H1 (cell line): ENCODE results near the gene OSGEP. TPM values are rescaled to one million over a fixed set of nuclear protein-coding genes. Genes with fewer than 3 reads are reported as not detected.

Experiments
- CTCF ChIA-PET: fragments of 300-600 bp; sonication (Branson Sonifier 250); formaldehyde crosslinking; loops from one replicate; lab custom pipeline; 2021; ENCODE audit not compliant: partially characterized antibody; lab: Charles Lee
- POLR2A ChIA-PET: fragments of 300-600 bp; sonication (Branson Sonifier 250); formaldehyde crosslinking; loops from one replicate; lab custom pipeline; 2021; ENCODE audit warnings: inconsistent platforms; ENCODE audit not compliant: partially characterized antibody; lab: Charles Lee
- DNase-seq, 2 experiments: peaks; one replicate each; pipeline versions ENCODE4 v3.0.0 to v3.0.0-alpha.2; 2010 to 2022; ENCODE audit warnings: low spot score in 2 of 2, low read depth in 1 of 2, mixed read lengths in 1 of 2
- FAIRE-seq: peaks from 2 replicates; lab custom pipeline; 2011; peaks lifted over from hg19 to GRCh38; lab: Jason Lieb, UNC
- H2AFZ ChIP-seq: 2 replicates; pipeline ENCODE4 v1.8.1; 2012; ENCODE audit warnings: low read length, inconsistent platforms
- H2AK5ac ChIP-seq: 2 replicates; pipeline ENCODE4 v1.6.1; 2013; ENCODE audit warnings: low read depth, low read length
- H2BK120ac ChIP-seq: replicated peaks from 2 replicates; pipeline ENCODE3; 2013; ENCODE audit warnings: low read depth, low read length, inconsistent platforms
- H2BK12ac ChIP-seq: 2 replicates; pipeline ENCODE4 v1.6.1; 2013; ENCODE audit warnings: low read depth, low read length
- H2BK15ac ChIP-seq: 2 replicates; pipeline ENCODE4 v1.6.1; 2013; ENCODE audit warnings: low read length
- H2BK20ac ChIP-seq: 2 replicates; pipeline ENCODE4 v1.6.1; 2013; ENCODE audit warnings: low read length
- H2BK5ac ChIP-seq: 2 replicates; pipeline ENCODE4 v1.6.1; 2013; ENCODE audit warnings: low read depth, low read length
- H3K14ac ChIP-seq: 2 replicates; pipeline ENCODE4 v1.6.1; 2013; ENCODE audit warnings: inconsistent platforms; ENCODE audit not compliant: insufficient read length
- H3K18ac ChIP-seq: 2 replicates; pipeline ENCODE4 v1.6.1; 2013; ENCODE audit warnings: low read length; ENCODE audit errors: extremely low read depth
- H3K23ac ChIP-seq: 2 replicates; pipeline ENCODE4 v1.6.1; 2013; ENCODE audit warnings: inconsistent platforms; ENCODE audit not compliant: insufficient read length
- H3K23me2 ChIP-seq: 2 replicates; pipeline ENCODE4 v1.6.1; 2013; ENCODE audit warnings: low read depth, low read length
- H3K27ac ChIP-seq: 2 replicates; pipeline ENCODE4 v1.6.1; 2011; ENCODE audit warnings: low read depth, low read length, inconsistent platforms
- H3K27me3 ChIP-seq, 4 experiments: replicated peaks in 1 of 4; 1 replicate in 1 of 4; 2 replicates in 3 of 4; pipeline versions ENCODE4 v1.6.1 to v1.8.1; 2011 to 2013; ENCODE audit warnings: low read length in 3 of 4, mild to moderate bottlenecking in 3 of 4, inconsistent platforms in 2 of 4, mixed read lengths in 2 of 4, moderate library complexity in 1 of 4; ENCODE audit not compliant: control insufficient read depth in 3 of 4, insufficient read depth in 3 of 4; ENCODE audit errors: extremely low read depth in 1 of 4
- H3K36me3 ChIP-seq, 4 experiments: 2 replicates each; pipeline versions ENCODE4 v1.6.1 to v1.8.1; 2011 to 2013; ENCODE audit warnings: mild to moderate bottlenecking in 4 of 4, low read length in 3 of 4, moderate library complexity in 2 of 4, control low read depth in 1 of 4, inconsistent platforms in 1 of 4; ENCODE audit not compliant: insufficient read depth in 4 of 4, control insufficient read depth in 2 of 4
- H3K4ac ChIP-seq: replicated peaks from 2 replicates; pipeline ENCODE3; 2013; ENCODE audit warnings: low read length, low read depth, mixed read lengths, inconsistent platforms; ENCODE audit not compliant: insufficient read length
- H3K4me1 ChIP-seq, 4 experiments: replicated peaks in 1 of 4; 1 replicate in 1 of 4; 2 replicates in 3 of 4; pipeline versions ENCODE4 v1.6.1 to v1.8.1; 2011 to 2013; ENCODE audit warnings: low read length in 3 of 4, inconsistent platforms in 2 of 4, mixed read lengths in 1 of 4; ENCODE audit not compliant: insufficient read depth in 4 of 4, control insufficient read depth in 3 of 4
- H3K4me2 ChIP-seq, 2 experiments: 2 replicates each; pipeline versions ENCODE4 v1.6.1 to v1.8.1; 2011 to 2013; ENCODE audit warnings: low read depth in 2 of 2, low read length in 2 of 2, control low read depth in 1 of 2, inconsistent platforms in 1 of 2, mild to moderate bottlenecking in 1 of 2; ENCODE audit not compliant: insufficient read depth in 1 of 2
- H3K4me3 ChIP-seq, 4 experiments: fragments of 200-600, 300-600 bp in 1 of 4; sonication (generic), shearing (Covaris generic), sonication (Bioruptor Twin) in 1 of 4; 2 replicates each; pipeline versions ENCODE4 v1.5.1 to v1.8.1; 2011 to 2016; ENCODE audit warnings: low read length in 4 of 4, low read depth in 3 of 4, control low read depth in 2 of 4, inconsistent platforms in 2 of 4, mild to moderate bottlenecking in 2 of 4, mixed read lengths in 1 of 4, moderate library complexity in 1 of 4; ENCODE audit not compliant: insufficient read depth in 2 of 4; ENCODE audit errors: extremely low read depth in 1 of 4
- H3K56ac ChIP-seq: replicated peaks from 2 replicates; pipeline ENCODE3; 2013; ENCODE audit warnings: low read depth, mild to moderate bottlenecking, mixed read lengths, low read length, inconsistent platforms; ENCODE audit not compliant: insufficient read length
- H3K79me1 ChIP-seq: 2 replicates; pipeline ENCODE4 v1.6.1; 2013; ENCODE audit warnings: low read depth, low read length, control low read depth
- H3K79me2 ChIP-seq, 2 experiments: 2 replicates each; pipeline versions ENCODE4 v1.6.1 to v1.8.1; 2012 to 2013; ENCODE audit warnings: low read length in 2 of 2, mild to moderate bottlenecking in 2 of 2, inconsistent platforms in 1 of 2; ENCODE audit not compliant: insufficient read depth in 2 of 2, control insufficient read depth in 1 of 2
- H3K9ac ChIP-seq, 4 experiments: replicated peaks in 1 of 4; 1 replicate in 1 of 4; 2 replicates in 3 of 4; pipeline versions ENCODE4 v1.6.1 to v1.8.1; 2011 to 2013; ENCODE audit warnings: low read depth in 3 of 4, low read length in 3 of 4, control low read depth in 2 of 4, mild to moderate bottlenecking in 2 of 4, moderate library complexity in 2 of 4, inconsistent platforms in 1 of 4; ENCODE audit errors: extremely low read depth in 1 of 4
- H3K9me3 ChIP-seq, 2 experiments: 2 replicates each; pipeline versions ENCODE4 v1.6.1 to v1.8.1; 2012 to 2013; ENCODE audit warnings: mild to moderate bottlenecking in 2 of 2, moderate library complexity in 2 of 2, control low read depth in 1 of 2, inconsistent platforms in 1 of 2, low read depth in 1 of 2, low read length in 1 of 2, mixed read lengths in 1 of 2; ENCODE audit not compliant: insufficient read depth in 2 of 2
- H4K20me1 ChIP-seq, 2 experiments: replicated peaks in 1 of 2; 2 replicates each; pipeline versions ENCODE3 to v1.8.1; 2011 to 2013; ENCODE audit warnings: inconsistent platforms in 2 of 2, low read length in 2 of 2, mild to moderate bottlenecking in 1 of 2; ENCODE audit not compliant: insufficient read depth in 2 of 2, control insufficient read depth in 1 of 2
- H4K5ac ChIP-seq: 2 replicates; pipeline ENCODE4 v1.6.1; 2013; ENCODE audit warnings: low read length, low read depth, mixed read lengths, inconsistent platforms; ENCODE audit not compliant: insufficient read length
- H4K8ac ChIP-seq: 2 replicates; pipeline ENCODE4 v1.8.0; 2013; ENCODE audit warnings: mild to moderate bottlenecking, moderate library complexity, low read length, inconsistent platforms; ENCODE audit not compliant: insufficient read depth; ENCODE audit errors: extremely low read depth
- H4K91ac ChIP-seq: replicated peaks from 2 replicates; pipeline ENCODE3; 2013; ENCODE audit warnings: low read length, mixed read lengths, inconsistent platforms; ENCODE audit not compliant: insufficient read length
- BRCA1 ChIP-seq: IDR thresholded peaks from 2 replicates; pipeline ENCODE4 v1.6.1; 2012; ENCODE audit warnings: low read depth, low read length, improper control_type of control experiment
- CREB1 ChIP-seq: IDR thresholded peaks from 2 replicates; pipeline ENCODE4 v1.6.1; 2012; ENCODE audit warnings: inconsistent platforms
- EGR1 ChIP-seq: IDR thresholded peaks from 2 replicates; pipeline ENCODE4 v1.6.1; 2011; ENCODE audit warnings: low read depth, low read length, borderline replicate concordance
- EP300 ChIP-seq, 2 experiments: IDR thresholded peaks; 1 replicate in 1 of 2; 2 replicates in 1 of 2; pipeline ENCODE4 v1.6.1; 2011 to 2012; ENCODE audit warnings: low read depth in 2 of 2, low read length in 2 of 2, mild to moderate bottlenecking in 2 of 2, borderline replicate concordance in 1 of 2, inconsistent platforms in 1 of 2, moderate library complexity in 1 of 2
- HDAC2 ChIP-seq, 2 experiments: fragments of 300-600 bp in 1 of 2; sonication (generic) in 1 of 2; IDR thresholded peaks; 2 replicates each; pipeline ENCODE4 v1.6.1; 2011 to 2012; ENCODE audit warnings: low read depth in 2 of 2, low read length in 2 of 2, mild to moderate bottlenecking in 2 of 2, moderate library complexity in 2 of 2, borderline replicate concordance in 1 of 2, inconsistent platforms in 1 of 2
- HDAC6 ChIP-seq: IDR thresholded peaks from one replicate; pipeline ENCODE4 v1.7.1; 2012; ENCODE audit warnings: low read depth, mild to moderate bottlenecking, inconsistent platforms, low read length, moderate library complexity
- KDM1A ChIP-seq: fragments of 200-600, 300-600 bp; sonication (generic); IDR thresholded peaks from 2 replicates; pipeline ENCODE4 v1.7.1; 2016; ENCODE audit warnings: mild to moderate bottlenecking, low read length, borderline replicate concordance
- MAFK ChIP-seq: IDR thresholded peaks from 2 replicates; pipeline ENCODE4 v1.6.1; 2012; ENCODE audit warnings: low read depth, mild to moderate bottlenecking, improper control_type of control experiment, low read length
- MAX ChIP-seq: IDR thresholded peaks from 2 replicates; pipeline ENCODE4 v1.6.1; 2012; ENCODE audit warnings: inconsistent platforms
- NRF1 ChIP-seq: IDR thresholded peaks from 2 replicates; pipeline ENCODE4 v1.6.1; 2011; ENCODE audit warnings: mild to moderate bottlenecking, low read depth, low read length, improper control_type of control experiment
- POU5F1 ChIP-seq: IDR thresholded peaks from 2 replicates; pipeline ENCODE4 v1.6.1; 2011; ENCODE audit warnings: low read depth, mild to moderate bottlenecking, low read length, moderate library complexity
- SIN3A ChIP-seq, 2 experiments: IDR thresholded peaks in 1 of 2; conservative IDR thresholded peaks in 1 of 2; 2 replicates each; pipeline ENCODE4 v1.6.1; 2011 to 2012; ENCODE audit warnings: low read length in 2 of 2, improper control_type of control experiment in 1 of 2, low read depth in 1 of 2, mild to moderate bottlenecking in 1 of 2
- TAF1 ChIP-seq: IDR thresholded peaks from 2 replicates; pipeline ENCODE4 v1.6.1; 2011; ENCODE audit warnings: mild to moderate bottlenecking, low read depth, low read length
- YY1 ChIP-seq: IDR thresholded peaks from 2 replicates; pipeline ENCODE4 v1.6.1; 2011; ENCODE audit warnings: low read depth, mild to moderate bottlenecking, low read length
- WGBS, 2 experiments: shearing (Covaris generic) in 1 of 2; methylation state at CpG; one replicate each; pipeline versions ENCODE4 v1.1.6 to v1.1.7; 2013 to 2015; ENCODE audit warnings: low lambda C conversion rate in 2 of 2, mixed read lengths in 2 of 2, inconsistent platforms in 1 of 2, low coverage in 1 of 2, missing lambda C conversion rate in 1 of 2; ENCODE audit not compliant: insufficient replicate concordance in 2 of 2, insufficient coverage in 1 of 2, insufficient read length in 1 of 2; ENCODE audit errors: extremely low coverage in 1 of 2, missing lambda C conversion rate in 1 of 2; 5-methylcytosine and 5-hydroxymethylcytosine counted together
- polyA plus RNA-seq, 7 experiments: library from polyadenylated mRNA; depleted of rRNA in 3 of 7; stranded (reverse) in 5 of 7; unstranded in 2 of 7; fragments of >200 nt in 5 of 7; fragments of 200-250 nt in 2 of 7; gene quantifications; 1 replicate in 5 of 7; 2 replicates in 1 of 7; 4 replicates in 1 of 7; pipeline versions ENCODE4 v1.2.1 to v1.2.3, GENCODE V29; 2011 to 2013; ENCODE audit warnings: missing spikeins in 2 of 7, mixed read lengths in 2 of 7
- total RNA-seq: library from RNA; stranded (reverse); fragmentation: NEBNext Ultra II Directional; extraction: Animal tissue kit (Norgen Biotek cat#: 25700); gene quantifications from 2 replicates; pipeline ENCODE4 v1.2.1, GENCODE V29; 2021

The OSGEP gene
- total and polyA plus RNA-seq, 2 of the 8 experiments (the other 6 are each of a cell fraction or from before 2014, with no cell fraction given), result 34.4 to 78.6 TPM

GRCh38 chr14:20418501-20418909 is 36.1 kb downstream of the OSGEP start:
- DNase-seq (no peak), FAIRE-seq (no peak)
- Histone ChIP-seq H2BK5ac (no peak overlapping the region), H3K23ac (no peak overlapping the region), H3K56ac (no peak overlapping the region), H3K27ac (no peak overlapping the region), H3K4me3 (no peak overlapping the region), H3K79me1 (no peaks in the 10 kb centered on the region), H3K9me3 (no peaks in the 10 kb centered on the region), H4K20me1 (no peaks in the 10 kb centered on the region), H3K4ac (no peak overlapping the region), H4K5ac (no peak overlapping the region), H3K27me3 (no peaks in the 10 kb centered on the region), H3K36me3 (no peaks in the 10 kb centered on the region), H3K18ac (no peak overlapping the region), H3K79me2 (no peaks in the 10 kb centered on the region), H2BK12ac (no peak overlapping the region), H4K91ac (no peak overlapping the region), H3K14ac (no peak overlapping the region), H3K4me1 (peaks cover 0 to 10% (median 4%) of the 10 kb centered on the region in 4 experiments; a peak in 4 of 7 replicates), H2AFZ (no peak overlapping the region), H2BK20ac (no peak overlapping the region), H3K23me2 (peaks cover 4% of the 10 kb centered on the region), H2BK15ac (no peak overlapping the region), H3K4me2 (no peak overlapping the region), H3K9ac (no peak overlapping the region), H2BK120ac (no peak overlapping the region), H4K8ac (no peak overlapping the region), H2AK5ac (no peak overlapping the region)
- CTCF ChIA-PET, result interaction anchor here (1.0 to 1.3 kb wide), 2 partner anchors 36 to 71 kb away, joined by 3 read pairs; partner anchors contain the start of gene OSGEP
- WGBS, 2 experiments, result 92% methylated on average over 2 of the region's 2 CpGs; no CpG with 5 or more reads in 1 of the 2 experiments
- POLR2A ChIA-PET, result interaction anchor here (2.1 to 2.6 kb wide), 2 partner anchors 37 to 51 kb away, joined by 6 to 12 read pairs; partner anchors contain the start of genes APEX1, OSGEP and PNP
- TF ChIP-seq HDAC6, result no peak
- no peak for TF ChIP-seq CREB1
- TF ChIP-seq POU5F1, result no peak
- TF ChIP-seq SIN3A (conservative IDR thresholded peaks at IDR 0.05 in 1 of 2, IDR thresholded peaks at IDR 0.05 in 1 of 2; ENCODE audit: low read depth in 1 of 2, low read length in 2 of 2), result no peak
- no peak for TF ChIP-seq YY1
- no peak for TF ChIP-seq NRF1
- TF ChIP-seq HDAC2 (IDR thresholded peaks at IDR 0.05; ENCODE audit: borderline replicate concordance in 1 of 2, low read depth in 2 of 2, low read length in 2 of 2), result no peak
- no peak for TF ChIP-seq KDM1A
- no peak for TF ChIP-seq MAX
- TF ChIP-seq TAF1, result no peak
- TF ChIP-seq BRCA1, result no peak
- no peak for TF ChIP-seq MAFK
- TF ChIP-seq EGR1, result no peak
- no peak for TF ChIP-seq EP300 (IDR thresholded peaks at IDR 0.05; ENCODE audit: borderline replicate concordance in 1 of 2, low read depth in 2 of 2, low read length in 2 of 2)
